NCI-H2196 treated with DMSO at 0.1 percent for 48 hours (cell line): Measurements from ENCODE around the gene NTN4.
A peak's percentile ranks its signal among the peaks of the same experiment; 100 is the strongest.
"Not testable (repeated sequence)": the region's sequence is repeated elsewhere in the genome, so short reads cannot be mapped to it uniquely, and the experiment has no call there.

Experiments used
- DNase-seq: peaks from one replicate; lab custom pipeline; 2025; ENCODE audit not compliant: unreplicated experiment; lab: John Stamatoyannopoulos, UW

NTN4 gene

GRCh38 chr12:95629392-95629791 is 161.2 kb downstream of the NTN4 start:
- no peak for DNase-seq

GRCh38 chr12:95626854-95627253 is 163.7 kb downstream of the NTN4 start:
- no peak for DNase-seq

DNA sequence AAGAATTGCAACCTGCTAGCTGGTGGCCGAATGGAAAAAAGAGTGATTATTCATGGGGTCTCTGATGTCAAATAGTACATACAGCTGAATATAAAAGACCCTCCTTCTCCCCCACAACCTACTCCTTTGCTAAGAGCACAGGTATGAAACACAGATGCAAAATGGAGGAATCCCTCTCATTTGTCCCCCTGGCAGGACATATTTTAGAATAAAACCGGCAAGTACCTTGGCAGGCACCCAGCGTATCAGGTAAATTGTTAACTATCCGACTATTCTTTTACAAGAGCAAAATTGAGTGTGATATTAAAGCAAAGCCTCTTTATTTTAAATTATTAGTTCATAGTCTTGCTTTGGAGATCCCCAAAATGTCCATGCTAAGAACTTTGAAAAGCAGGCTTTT is 165.6 kb downstream of the NTN4 start:
- DNase-seq = no peak

GRCh38 chr12:95624589-95624988 is 166.0 kb downstream of the NTN4 start:
- DNase-seq = no peak

DNA sequence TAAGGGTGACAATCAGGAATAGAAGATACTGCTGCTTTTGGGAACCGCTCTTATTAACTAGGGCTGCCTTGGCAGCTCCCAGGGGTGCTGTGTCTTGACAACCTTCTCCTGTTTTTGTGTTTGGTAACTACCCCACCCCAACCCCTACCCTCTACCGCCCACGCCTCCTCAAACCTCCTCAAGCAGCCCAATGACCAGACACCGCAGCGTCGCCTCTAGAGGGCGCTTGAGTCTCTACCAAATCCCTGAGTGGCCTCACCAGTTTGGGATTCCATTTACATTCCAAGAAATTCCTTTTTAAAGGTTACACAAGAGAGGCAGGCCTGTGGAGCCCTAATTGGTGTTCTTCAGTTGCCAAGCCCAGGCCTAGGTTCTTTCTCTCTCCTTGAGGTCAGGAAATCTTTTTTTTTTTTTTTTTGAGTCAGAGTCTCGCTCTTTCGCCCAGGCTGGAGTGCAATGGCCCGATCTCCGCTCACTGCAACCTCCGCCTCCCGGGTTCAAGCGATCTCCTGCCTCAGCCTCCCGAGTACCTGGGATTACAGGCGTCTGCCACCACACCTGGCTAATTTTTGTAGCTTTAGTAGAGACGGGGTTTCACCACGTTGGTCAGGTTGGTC is 166.9 kb downstream of the NTN4 start:
- DNase-seq = no peak

GRCh38 chr12:95622879-95623278 is 167.7 kb downstream of the NTN4 start:
- no peak for DNase-seq

GRCh38 chr12:95621725-95622124 is 168.8 kb downstream of the NTN4 start:
- no peak for DNase-seq

DNA sequence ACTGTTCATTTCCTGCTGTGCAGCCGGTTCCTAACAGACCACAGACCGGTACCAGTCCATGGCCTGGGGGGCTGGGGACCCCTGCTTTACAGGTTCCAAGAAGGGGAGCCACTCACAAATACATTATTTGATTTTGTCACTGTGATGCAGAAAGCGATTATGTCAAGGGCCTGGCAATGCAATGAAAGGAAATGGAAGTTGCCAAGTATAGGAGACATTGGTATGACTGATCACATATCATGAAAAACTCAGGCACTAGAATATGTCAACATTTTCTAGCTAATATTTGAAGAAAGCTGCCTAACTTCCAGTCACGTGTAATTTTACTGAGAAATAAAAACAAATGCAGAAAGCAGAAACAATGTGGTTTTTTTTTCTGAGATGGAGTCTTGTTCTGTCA is 170.4 kb downstream of the NTN4 start:
- no peak for DNase-seq

GRCh38 chr12:95616470-95616869 is 174.1 kb downstream of the NTN4 start:
- not testable (repeated sequence) for DNase-seq

- DNase-seq = no peak
Observed at GRCh38 chr12:95615749-95616148, 174.8 kb downstream of the NTN4 start.

DNA sequence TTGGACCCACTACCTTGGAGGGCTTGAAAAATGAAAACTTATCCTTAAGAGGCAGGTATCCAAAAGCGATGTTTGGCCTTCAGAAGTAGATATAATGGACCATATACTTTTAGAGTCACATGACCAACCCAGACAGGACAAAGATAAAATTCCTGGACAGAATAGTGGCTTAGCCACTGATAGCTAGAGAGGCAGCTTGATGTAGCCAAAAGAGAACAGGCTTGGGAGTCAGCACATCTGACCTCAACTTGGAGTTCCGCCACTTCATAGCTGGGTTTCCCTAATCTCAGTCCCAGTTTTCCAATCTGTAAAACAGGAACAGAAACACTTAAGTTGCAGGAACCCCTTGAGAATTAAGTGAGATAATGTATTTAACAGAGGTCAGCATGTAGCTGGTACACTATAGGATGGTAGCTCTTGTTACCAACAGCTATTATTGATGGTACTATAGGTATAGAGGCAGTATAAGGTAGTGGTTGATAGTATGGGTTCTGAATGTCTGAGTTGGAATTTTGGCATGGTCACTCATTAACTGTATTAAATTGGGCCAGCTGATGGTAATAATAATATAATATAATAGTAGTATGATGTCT is 176.1 kb downstream of the NTN4 start:
- DNase-seq = no peak

GRCh38 chr12:95613021-95613420 is 177.5 kb downstream of the NTN4 start:
- DNase-seq = no peak

- peak; percentile 25 for DNase-seq
Observed at GRCh38 chr12:95611676-95612309, 178.8 kb downstream of the NTN4 start.

DNA sequence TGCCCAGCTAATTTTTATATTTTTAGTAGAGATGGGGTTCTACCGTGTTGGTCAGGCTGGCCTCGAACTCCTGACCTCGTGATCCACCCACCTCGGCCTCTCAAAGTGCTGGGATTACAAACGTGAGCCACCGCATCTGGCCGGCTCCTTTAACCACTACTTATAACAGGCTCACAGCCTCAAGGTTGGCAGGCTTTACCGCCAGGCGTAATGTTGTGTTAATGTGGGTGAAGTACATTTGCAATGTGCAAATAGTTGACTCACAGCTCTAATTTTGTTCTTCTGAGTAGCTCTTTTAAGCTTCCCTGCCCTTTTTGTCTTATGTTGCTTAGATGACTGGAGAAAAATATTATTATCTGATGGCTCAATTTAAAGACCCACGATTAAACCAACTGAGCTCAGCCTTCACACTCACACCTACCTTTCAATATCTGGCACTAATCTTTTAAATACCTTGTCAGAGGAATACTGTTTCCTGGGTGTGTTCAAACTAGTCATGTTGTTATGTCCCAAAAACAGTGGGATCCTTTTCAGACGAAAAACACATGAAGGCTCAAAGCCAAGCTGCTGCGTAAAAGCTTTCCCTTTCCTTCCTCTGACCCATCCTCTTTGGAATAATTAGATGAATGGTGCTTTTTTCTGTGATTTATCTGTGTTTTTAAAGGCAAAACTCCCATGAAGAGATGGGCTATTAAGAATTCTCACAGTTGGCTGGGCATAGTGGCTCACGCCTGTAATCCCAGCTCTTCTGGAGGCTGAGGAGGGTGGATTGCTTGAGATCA is 182.1 kb downstream of the NTN4 start:
- DNase-seq = peak; percentile 20
